Measurements from ENCODE around the gene UPK3A.
"Not testable (repeated sequence)": the region's sequence is repeated elsewhere in the genome, so short reads cannot be mapped to it uniquely, and the experiment has no call there.

Gene UPK3A

GRCh38 chr22:45284705-45285262 is at the start of gene UPK3A:
UPK3A (plus strand) TSS chr22:45284949; CDS start chr22:45285014, 65 bp downstream.
- peak; percentile 24 for DNase-seq

- DNase-seq, result no peak
Measured at GRCh38 chr22:45235101-45235777, 49.5 kb upstream of the UPK3A start.

GRCh38 chr22:45235851-45236342 is 48.9 kb upstream of the UPK3A start:
- no peak for DNase-seq

GRCh38 chr22:45237065-45237990 is 47.4 kb upstream of the UPK3A start:
- no peak for DNase-seq

- DNase-seq, result no peak
Measured at GRCh38 chr22:45238076-45238956, 46.4 kb upstream of the UPK3A start.

- DNase-seq, result no peak
Measured at GRCh38 chr22:45238957-45239680, 45.6 kb upstream of the UPK3A start.

GRCh38 chr22:45239681-45240051 is 45.1 kb upstream of the UPK3A start:
- DNase-seq, result no peak

- no peak for DNase-seq
Measured at GRCh38 chr22:45240104-45240809, 44.5 kb upstream of the UPK3A start.

- DNase-seq, result peak; percentile 54
Measured at GRCh38 chr22:45240810-45241631, 43.7 kb upstream of the UPK3A start, which contains the start of gene KIAA0930. KIAA0930 (minus strand) TSS chr22:45240894; CDS start chr22:45240703, 191 bp downstream.

GRCh38 chr22:45242778-45243191 is 42.0 kb upstream of the UPK3A start:
- peak; percentile 80 for DNase-seq

- no peak for DNase-seq
Measured at GRCh38 chr22:45244916-45245315, 39.8 kb upstream of the UPK3A start.

- DNase-seq, result no peak
Measured at GRCh38 chr22:45246060-45246985, 38.4 kb upstream of the UPK3A start.

GRCh38 chr22:45248832-45249561 is 35.8 kb upstream of the UPK3A start:
- no peak for DNase-seq

- DNase-seq, result no peak
Measured at GRCh38 chr22:45251825-45252224, 32.9 kb upstream of the UPK3A start.

GRCh38 chr22:45253039-45253641 is 31.6 kb upstream of the UPK3A start:
- DNase-seq, result no peak

- no peak for DNase-seq
Measured at GRCh38 chr22:45254388-45254787, 30.4 kb upstream of the UPK3A start.

GRCh38 chr22:45254789-45255278 is 29.9 kb upstream of the UPK3A start:
- no peak for DNase-seq

GRCh38 chr22:45257941-45258340 is 26.8 kb upstream of the UPK3A start:
- DNase-seq, result not testable (repeated sequence)
